Epithelial cell of prostate (primary cell): ENCODE results near the gene SPATS1.
"Not testable (repeated sequence)": the region's sequence is repeated elsewhere in the genome, so short reads cannot be mapped to it uniquely, and the experiment has no call there.

Source experiments
- DNase-seq: peaks from one replicate; pipeline ENCODE4 v3.0.0-alpha.2; 2011; ENCODE audit warnings: low read depth, low spot score
- H3K27ac ChIP-seq: fragments of 450-650 bp; 2 replicates; pipeline ENCODE4 v1.5.1; 2017; ENCODE audit warnings: mild to moderate bottlenecking

SPATS1 gene

DNA sequence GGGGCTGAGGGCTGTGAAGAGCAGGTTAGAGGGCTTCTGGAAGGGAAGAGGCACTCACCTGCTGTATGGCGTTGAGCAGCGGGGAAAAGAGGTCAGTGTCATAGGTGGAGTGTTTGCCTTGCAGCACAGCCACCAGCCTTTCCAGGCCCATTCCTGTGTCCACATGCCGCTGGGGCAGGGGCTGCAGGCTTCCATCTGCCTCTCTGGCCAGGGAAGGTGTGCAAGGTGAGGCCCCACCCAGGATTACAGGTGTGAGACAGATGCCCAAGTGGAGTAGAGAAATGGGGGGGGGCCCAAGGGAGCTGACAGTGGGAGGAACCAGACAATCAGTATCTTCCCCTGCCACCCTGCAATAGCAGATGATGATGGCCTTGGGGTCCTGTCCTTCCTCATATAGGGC lies 32.2 kb upstream of the SPATS1 start:
- H3K27ac ChIP-seq: no peak overlapping the region
- DNase-seq: no peak

GRCh38 chr6:44311304-44311703 lies 31.1 kb upstream of the SPATS1 start:
- H3K27ac ChIP-seq: no peak overlapping the region
- no peak for DNase-seq

DNA sequence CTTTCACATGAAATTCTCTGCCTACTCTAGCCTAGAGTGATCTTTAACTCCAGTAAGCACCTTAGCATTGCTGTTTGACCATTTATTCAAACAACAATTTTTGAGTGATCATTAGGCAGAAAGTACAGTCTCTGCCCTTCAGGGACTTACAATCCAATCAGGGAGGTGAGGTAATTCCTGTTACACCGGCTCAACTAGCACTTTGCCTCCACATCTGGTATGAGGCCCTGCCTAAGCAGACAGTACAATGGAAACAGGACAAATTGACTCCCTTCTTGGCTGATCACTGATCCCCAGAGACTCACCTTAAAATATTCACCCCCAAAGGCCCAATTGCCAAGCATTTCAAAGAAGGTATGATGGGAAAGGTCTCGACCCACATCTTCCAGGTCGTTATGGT lies 30.7 kb upstream of the SPATS1 start:
- DNase-seq: no peak
- H3K27ac ChIP-seq: no peak overlapping the region

DNA sequence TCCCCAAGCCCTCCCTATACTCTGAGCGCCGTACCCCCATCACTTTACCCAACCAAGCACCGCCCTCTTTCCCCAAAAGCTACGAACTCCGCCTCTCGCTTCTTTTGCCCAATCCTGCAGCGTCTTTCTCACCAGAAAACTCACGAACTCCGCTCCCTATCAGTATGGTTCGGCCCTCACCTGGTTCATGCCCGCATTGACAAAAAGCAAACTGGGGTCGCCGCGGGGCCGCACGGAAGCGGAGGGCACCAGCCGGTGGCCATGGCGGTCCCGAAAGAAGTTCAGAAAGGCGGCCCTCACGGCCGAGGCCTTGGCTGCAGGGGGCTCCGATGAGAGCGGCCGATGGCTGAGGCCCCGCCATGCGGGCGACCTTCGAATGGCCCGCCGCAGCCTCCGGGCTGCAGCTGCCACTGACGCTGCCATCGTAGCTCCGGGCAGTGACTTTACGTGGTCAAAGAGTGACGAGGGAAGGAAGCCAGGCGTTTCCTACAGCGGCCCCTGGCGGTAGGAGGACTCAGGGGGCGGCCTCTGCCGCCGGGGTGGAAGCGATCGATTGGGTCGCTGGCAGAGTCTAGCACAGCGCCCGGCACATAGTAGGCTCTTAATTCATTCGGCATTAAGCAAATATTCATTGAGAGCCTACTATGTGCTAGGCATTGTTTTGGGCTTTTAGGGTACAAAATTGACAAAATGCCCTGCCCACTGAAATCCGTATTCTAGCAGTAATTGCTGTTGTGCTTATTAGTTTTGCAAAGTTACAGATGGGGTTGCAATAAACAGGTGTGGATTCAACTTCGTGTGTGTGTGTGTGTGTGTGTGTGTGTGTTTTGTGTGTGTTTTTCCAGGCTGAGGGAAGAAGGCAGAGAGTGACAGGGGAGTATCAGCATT lies 29.3 kb upstream of the SPATS1 start, which contains the start of gene AARS2:
AARS2 (minus strand) TSS at position 447 of the 888 bp plus-strand sequence; CDS start at position 423, 24 bp downstream.
- DNase-seq: peak; percentile 31
- peak within 1 kb of the TSS; percentile 18 for H3K27ac ChIP-seq

DNA sequence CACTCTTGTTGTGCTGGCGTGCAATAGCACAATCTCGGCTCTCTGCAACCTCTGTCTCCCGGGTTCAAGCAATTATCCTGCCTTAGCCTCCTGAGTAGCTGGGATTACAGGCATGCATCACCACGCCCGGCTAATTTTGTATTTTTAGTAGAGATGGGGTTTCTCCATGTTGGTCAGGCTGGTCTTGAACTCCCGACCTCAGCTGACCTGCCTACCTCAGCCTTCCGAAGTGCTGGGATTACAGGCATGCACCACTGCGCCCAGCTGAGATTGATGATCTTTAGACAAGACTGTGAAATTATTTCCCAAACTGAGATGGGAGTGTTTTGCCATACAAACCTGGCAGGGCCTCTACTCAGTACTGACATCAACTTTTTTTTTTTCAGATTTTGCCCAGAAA lies 27.8 kb upstream of the SPATS1 start:
- not testable (repeated sequence) for H3K27ac ChIP-seq, DNase-seq

DNA sequence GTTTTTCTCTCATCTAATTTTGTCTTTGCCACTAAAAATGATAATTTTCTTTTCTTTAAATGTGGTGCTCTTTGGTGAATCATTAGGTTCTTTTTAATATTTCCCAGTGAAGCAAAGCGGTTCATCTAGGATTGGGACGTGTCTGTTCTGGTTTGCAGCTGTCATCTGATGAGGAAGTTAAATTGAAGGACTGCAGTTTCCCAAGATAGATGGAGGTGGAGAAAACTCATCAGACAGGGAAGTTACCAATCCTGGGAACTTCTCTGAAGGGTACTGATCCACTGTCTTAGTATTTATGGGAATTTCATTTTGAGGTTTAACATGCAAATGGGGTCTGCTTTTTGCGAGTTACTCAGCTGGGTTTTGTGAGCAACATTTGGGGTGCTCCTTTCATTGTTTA lies 26.9 kb upstream of the SPATS1 start:
- no peak for DNase-seq
- H3K27ac ChIP-seq: no peak overlapping the region

- DNase-seq: no peak
- H3K27ac ChIP-seq: no peak overlapping the region
Measured at GRCh38 chr6:44315951-44316350, 26.5 kb upstream of the SPATS1 start.

DNA sequence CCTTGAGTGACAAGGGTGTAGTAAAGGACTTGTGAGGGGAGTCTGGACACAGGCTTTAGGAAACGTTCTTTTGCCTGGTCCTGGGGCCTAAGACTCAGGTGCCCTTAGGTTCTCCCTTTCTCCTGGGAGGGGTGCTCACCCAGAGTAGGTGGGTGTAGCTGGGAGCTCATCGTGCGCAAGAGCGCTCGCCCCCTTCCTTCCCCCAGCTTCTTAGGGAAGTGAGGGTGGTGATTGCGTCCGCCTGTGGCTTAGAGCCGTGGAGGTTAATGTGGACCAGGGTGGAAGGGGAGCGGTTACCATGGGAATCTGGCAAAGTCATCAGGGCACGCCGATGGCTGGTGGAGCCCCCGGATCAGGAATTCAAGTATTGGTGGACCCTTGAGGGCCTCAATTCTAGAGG lies 26.0 kb upstream of the SPATS1 start:
- H3K27ac ChIP-seq: no peak overlapping the region
- DNase-seq: no peak

DNA sequence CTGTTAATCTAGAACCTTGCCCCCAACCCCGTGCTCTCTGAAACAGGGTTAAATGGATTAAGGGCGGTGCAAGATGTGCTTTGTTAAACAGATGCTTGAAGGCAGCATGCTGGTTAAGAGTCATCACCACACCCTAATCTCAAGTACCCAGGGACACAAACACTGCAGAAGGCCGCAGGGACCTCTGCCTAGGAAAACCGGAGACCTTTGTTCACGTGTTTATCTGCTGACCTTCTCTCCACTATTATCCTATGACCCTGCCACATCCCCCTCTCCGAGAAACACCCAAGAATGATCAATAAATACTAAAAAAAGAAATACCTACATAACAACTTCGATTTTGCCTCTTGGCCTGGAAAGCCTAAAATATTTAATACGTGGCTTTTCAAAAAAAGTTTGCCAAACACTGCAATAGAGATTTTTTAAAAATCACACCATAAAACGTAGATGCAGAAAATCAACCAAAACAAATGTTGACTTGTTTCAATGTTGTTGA lies 25.3 kb upstream of the SPATS1 start:
- H3K27ac ChIP-seq, DNase-seq: not testable (repeated sequence)

GRCh38 chr6:44321210-44321609 lies 21.2 kb upstream of the SPATS1 start:
- H3K27ac ChIP-seq: no peak overlapping the region
- DNase-seq: no peak

DNA sequence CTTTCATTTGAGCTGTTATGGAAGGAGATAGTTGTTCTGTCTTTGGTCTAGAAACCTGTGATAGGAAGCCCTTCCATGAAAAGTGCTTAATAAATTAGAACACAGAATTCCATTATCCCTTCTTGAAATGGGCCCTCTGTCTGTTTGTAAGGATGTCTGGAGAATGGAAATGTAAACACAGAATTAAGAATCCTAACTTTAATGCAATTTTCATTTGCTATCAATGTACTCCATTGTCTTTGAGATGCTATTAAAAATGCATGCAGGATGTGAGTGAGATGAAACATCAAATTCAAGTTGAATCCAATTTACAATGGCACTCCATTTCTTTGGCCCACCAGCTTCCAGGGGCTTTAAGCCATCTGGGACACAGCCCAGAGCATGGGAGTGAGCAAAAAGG lies 15.4 kb upstream of the SPATS1 start:
- DNase-seq: no peak
- H3K27ac ChIP-seq: no peak overlapping the region

GRCh38 chr6:44327760-44328159 lies 14.7 kb upstream of the SPATS1 start:
- no peak overlapping the region for H3K27ac ChIP-seq
- no peak for DNase-seq

GRCh38 chr6:44328203-44328602 lies 14.2 kb upstream of the SPATS1 start:
- DNase-seq: not testable (repeated sequence)

DNA sequence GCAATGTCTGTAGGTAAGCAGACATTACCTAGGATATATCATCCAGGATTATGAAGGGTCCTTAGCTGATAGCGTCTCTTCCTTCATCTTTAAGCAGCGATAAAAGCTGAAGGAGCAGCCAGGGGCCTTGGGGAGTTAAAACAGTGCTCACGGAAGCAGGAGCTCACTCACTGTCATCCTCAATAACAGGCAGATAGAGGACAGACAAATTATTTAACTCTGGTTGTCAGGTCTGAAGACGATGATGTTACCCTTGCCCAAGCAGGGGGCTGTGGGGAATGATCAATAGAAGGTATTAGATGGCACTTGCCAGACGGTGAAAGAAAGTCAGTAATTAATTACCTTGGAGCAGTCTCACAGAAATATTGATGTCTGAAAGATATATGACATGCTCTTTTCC lies 12.6 kb upstream of the SPATS1 start:
- no peak for DNase-seq
- H3K27ac ChIP-seq: no peak overlapping the region

More at GRCh38 chr6:44328203-44328602, 14.2 kb upstream of the SPATS1 start:
- not testable (repeated sequence) for H3K27ac ChIP-seq

DNA sequence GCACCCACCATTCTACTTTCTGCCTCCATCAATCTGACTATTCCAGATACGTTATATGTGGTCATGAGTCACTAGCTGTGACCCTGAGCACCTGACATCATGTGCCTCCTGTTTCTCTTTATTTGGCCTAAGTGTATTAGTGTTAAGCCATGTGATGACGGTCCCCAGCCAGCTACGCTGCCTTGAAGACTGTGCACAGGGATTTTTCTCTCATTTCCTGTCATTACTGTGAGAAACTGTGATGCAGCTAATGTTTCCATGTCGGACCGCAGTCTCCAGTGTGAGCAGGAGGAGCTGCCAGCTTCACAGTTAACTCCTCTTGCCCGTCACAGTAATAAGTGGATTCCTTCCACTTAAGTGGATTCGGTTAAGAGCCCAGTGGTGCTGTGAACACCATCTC lies 9.9 kb upstream of the SPATS1 start:
- no peak for DNase-seq
- no peak overlapping the region for H3K27ac ChIP-seq

DNA sequence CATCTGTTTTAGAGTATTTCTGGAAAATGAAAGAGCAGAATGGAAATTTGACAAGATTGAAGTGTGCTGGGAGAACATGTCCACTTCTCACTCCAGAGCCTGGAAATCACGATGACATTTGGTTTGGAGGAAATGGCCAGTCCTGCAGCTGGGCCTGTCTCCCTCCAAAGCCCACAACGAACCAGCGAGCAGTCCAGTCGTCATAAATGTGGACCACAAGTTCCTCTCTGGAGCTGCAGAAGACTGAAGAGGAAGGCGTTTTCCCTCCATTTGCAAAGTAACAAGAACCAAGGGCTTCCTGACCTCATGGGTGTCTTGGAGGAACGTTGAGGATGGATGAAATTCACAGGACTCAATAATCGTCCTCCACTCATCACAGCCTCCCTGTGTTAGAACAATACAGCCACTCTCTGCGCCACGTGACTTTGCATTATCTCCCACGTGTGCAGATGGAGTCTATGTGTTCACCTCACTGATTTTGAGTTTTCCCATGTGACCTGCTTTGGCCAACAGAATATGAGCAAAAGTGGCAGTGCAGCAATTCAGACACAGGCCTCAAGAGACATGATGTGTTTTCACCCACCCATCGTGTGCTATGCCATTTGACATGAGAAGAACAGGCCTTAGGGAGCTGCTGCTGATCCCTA lies 9.1 kb upstream of the SPATS1 start:
- no peak for DNase-seq
- no peak overlapping the region for H3K27ac ChIP-seq

DNA sequence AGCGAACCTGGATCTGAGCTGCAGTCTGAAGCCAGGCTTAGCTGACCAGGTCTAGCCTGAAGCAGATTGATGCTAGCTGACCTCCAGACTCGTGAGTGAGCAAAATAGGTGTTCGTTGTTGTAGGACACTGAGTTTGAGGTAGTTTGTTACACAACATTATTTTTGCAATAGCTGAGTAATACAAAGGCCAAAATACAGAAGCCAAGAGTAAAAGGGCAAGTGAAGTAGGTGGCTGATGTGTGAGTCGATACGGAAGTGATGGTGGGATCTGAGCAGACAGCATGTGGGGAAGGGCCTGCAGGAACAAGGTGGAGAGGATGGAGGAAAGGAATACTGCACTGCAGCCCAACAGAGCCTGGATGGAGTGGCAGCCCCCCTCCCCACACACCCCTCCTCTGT lies 8.5 kb upstream of the SPATS1 start:
- no peak overlapping the region for H3K27ac ChIP-seq
- no peak for DNase-seq

DNA sequence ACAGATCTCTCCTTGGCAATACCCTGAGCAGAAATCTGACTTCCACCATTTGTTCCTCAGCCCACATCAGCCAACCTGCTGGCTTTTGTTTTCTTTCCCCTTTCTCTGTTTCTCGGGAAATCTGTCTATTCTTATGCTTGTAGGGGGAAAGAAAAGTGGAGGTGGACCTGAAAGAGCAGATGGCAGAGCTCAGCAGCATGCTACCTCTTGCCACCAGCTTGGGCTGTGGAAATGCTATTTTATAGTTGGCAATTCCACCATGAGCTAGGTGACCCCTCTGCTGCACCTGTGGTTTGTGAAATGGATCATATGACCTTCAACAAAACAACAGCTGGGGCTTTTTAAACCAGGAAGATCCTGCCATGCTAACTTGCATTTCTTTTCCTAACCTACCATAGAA lies 6.8 kb upstream of the SPATS1 start:
- no peak for DNase-seq

DNA sequence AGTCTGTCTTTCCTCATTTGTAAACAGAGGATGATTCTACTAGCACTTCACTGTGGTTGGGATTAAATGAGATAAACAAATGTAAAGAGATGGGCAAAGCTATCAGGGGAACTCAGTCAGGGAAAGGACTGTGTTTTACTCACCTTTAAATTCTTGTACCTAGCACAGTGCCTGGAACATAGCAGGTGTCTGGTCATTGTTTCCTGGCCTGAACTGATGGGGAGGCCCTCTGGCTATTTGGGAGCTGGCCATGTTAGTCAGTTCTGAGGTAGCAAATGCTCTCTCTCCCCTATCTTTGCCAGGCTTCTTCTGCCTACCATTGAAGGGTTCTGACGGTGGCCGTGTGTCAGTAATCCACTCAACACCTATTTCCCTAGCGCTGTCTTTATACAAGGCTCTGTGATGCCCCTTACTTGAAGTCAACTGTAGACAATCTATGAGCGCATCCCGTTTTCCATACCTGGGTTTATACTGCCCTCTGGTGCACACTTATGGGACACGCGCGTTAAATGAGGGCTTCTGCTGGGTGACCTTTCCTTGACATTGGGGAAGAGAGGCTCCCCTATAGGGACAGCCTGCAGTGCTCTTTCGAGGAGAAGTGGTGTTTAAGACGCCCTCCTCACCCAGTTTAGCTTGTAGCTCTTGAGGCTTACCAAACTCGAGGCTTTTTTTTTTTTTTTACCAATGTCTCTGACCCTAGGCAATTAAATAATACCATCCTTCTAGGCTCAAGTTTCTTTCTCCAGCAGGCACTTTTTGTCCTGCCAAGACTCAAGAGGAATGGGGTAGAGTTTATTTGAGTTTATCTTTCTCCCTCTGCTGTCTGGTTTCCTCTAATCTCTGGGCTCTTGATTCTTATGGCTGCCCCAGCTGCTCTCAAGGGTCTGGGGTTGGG lies 4.0 kb upstream of the SPATS1 start:
- no peak for DNase-seq
- H3K27ac ChIP-seq: no peak overlapping the region

More for the DNA sequence above, 6.8 kb upstream of the SPATS1 start:
- no peak overlapping the region for H3K27ac ChIP-seq

GRCh38 chr6:44339301-44339700 lies 3.1 kb upstream of the SPATS1 start:
- DNase-seq: no peak
- no peak overlapping the region for H3K27ac ChIP-seq
